ENCODE results near the gene IGF2R.
A peak's percentile ranks its signal among the peaks of the same experiment; 100 is the strongest.
"Not testable (repeated sequence)": the region's sequence is repeated elsewhere in the genome, so short reads cannot be mapped to it uniquely, and the experiment has no call there.

The IGF2R gene

DNA sequence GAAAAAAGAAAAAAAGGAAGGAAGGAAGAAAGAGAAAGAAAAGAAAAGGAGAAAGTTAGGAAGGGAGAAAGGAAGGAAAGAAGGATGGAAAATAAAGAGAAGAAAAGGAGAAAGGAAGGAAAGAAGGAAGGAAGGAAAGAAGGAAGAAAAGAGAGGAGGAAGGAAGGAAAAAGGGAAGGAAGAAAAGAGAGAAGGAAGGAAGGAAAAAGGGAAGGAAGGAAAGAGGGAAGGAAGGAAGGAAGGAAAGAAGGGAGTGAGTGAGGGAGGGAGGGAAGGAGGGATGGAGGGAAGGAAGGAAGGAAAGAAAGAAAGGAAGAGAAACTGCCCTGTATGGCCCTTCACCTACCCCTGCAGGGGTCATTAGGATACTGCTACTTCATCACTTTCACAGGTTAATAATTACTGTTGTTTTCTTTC is 12.9 kb upstream of the IGF2R start:
- DNase-seq, result no peak

GRCh38 chr6:159957071-159957673 is 11.7 kb upstream of the IGF2R start:
- DNase-seq, result no peak

- DNase-seq, result no peak
Observed at GRCh38 chr6:159959165-159959975, 9.5 kb upstream of the IGF2R start.

DNA sequence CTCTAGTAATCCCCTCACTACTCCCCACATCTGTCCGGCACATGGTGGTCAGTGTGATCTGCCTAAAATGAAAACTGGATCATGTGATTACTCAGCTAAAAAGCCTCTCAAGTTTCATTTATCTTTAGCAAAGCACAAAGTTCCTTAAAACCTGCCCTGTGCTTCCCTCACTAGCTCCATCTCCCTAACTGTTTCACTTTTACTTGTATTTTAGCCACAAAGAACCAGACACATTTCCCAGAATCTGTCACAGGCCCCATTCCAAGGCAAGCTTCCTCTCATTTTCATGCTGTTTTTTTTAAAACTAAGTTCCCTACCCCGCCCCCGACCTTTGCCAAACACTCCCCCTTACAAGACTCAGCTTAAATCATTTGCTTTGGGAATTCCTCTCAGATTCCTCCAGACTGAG is 8.9 kb upstream of the IGF2R start:
- no peak for DNase-seq

DNA sequence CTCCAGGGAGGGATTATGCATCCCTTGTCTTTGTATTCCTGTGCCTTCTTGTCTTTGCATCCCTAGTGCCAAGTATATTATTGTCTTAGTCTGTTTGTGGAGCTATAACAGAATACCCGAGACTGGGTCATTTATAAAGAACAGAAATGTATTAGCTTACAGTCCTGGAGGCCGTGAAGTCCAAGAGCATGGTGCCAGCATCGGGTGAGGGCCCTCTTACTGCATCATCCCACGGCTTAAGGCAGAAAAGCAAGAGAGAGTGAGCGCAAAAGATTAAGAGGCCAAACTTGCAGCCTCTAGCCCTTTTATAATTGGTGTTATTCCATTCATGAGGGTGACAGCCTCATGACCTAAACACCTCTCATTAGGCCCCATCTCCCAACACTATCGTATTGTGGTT is 8.4 kb upstream of the IGF2R start:
- no peak for DNase-seq

- no peak for DNase-seq
Observed at GRCh38 chr6:159961528-159961927, 7.4 kb upstream of the IGF2R start.

DNA sequence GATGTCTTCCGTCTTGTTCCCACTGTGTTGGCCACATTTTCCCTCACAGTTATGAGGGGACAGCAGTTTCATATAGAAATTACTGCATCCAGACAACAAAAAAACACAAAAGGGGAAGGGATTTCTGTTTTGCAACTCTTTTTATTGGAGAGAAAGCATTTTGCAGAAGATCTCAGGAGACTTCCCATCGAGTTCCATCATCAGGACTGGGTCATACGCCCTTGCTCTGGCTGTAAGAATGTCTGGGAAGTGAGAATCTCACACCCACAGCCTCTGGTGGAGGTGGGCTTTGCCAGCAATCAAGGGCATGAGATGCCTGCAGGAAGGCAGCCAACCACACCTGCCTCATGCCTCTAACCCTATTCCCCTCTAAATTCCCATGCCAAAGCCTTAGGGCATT is 5.8 kb upstream of the IGF2R start:
- DNase-seq, result no peak

DNA sequence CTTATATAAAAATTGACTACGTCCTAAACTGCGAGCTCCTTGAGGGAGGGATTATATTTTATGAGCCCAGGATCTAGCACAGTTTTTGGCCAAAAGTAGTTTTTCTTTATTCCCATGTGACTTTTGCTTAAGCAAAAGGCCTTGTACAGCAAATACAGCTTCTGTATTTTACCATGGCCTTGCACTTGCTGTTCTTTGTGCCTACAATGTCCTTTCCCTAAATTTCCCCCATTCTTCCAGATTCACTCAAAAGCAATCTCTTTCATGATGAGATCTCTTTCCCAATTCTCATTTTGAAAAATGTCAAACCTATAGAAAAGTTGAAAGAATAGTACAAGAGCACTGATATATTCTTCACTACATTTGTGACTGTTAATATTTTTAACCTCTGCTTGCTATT is 4.8 kb upstream of the IGF2R start:
- DNase-seq, result no peak

- DNase-seq, result no peak
Observed at GRCh38 chr6:159966339-159966738, 2.5 kb upstream of the IGF2R start.

DNA sequence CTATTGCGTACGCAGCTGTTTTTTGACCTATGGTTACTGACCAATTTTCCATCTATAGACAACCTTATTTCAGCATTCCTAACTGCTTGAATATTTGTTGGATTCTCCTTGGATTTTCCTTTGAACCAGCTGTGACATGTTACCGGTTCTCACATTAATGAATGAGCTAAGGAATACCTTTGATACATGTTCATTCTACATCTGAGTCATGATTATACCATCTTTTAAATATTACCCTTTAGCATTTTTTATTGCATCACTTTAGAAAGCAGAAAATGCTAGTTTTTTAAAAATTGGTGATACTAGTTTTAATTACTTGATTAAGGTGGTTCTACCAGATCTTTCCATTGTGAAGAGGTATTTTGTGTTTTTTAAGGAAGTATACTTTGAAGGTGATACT is 1.9 kb upstream of the IGF2R start:
- no peak for DNase-seq

DNA sequence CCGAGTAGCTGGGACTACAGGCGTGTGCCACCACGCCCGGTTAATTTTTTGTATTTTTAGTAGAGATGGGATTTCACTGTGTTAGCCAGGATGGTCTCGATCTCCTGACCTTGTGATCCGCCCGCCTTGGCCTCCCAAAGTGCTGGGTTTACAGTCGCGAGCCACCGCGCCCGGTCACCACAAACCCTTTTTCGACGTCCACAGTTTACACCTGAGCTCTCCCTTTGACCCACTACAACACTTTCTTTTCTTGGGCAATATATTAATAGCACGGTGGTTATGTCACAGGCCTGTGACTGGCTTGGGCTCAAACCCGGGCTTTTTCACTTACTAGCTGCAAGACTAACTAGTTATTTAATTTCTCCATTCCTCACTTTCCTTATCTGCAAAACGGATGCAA is 1.3 kb upstream of the IGF2R start:
- not testable (repeated sequence) for DNase-seq

GRCh38 chr6:159969204-159969912 is 476 bp downstream of the IGF2R start:
- DNase-seq, result peak; percentile 59

- DNase-seq, result no peak
Observed at GRCh38 chr6:159969921-159970320, 1.0 kb downstream of the IGF2R start.

DNA sequence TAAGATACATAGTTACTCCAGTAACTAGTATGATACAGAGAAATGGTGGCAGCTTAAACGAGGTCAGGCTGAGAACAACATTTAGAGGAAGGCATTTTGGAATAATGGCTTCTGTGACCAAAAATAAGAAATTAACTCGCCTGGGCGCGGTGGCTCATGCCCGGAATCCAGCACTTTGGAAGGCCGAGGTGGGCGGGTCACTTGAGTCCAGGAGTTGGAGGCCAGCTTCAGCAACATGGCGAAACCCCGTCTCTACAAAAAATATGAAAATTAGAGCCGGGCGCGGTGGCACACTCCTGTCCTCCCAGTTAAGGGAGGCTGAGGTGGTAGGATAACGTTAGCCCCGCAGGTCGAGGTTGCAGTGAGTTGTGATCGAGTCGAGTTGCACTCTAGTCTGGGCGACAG is 1.8 kb downstream of the IGF2R start:
- no peak for DNase-seq

DNA sequence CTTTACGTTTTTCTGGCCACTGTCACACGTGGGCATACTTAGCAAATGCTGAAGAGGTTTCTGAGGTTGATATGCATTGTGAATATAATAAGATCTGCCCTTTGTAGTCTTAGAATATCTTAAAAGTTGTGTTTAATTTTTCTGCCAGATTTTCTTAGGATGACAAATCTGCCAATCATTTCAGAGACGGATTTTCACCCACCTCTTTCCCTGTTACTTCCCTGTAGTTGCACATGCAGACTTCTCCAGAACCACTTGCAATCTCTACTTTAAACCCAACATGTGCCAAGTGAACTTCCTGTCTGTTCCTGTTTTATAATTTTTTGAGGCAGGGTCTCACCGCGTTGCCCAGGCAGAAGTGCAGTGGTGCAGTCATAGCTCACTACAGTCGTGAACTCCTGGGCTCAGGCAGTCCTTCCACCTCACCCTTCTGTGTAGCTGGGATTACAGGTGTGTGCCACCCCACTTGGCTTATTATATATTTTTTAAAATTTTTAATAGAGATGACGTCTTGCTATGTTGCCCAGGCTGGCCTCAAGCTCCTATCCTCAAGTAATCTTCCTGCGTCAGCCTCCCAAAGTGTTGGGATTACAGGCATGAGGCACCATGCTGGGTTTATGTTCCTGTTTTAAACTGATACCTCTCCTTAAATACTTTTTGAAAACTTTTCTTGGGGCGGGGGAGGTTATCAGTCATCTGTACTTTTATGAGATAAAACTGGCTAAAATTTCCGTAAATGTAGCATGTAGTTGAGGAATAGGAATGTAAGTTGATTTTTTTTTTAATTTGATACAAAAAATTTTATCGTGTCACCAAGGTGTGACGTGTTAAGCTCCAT is 2.7 kb downstream of the IGF2R start:
- DNase-seq, result no peak

- no peak for DNase-seq
Observed at GRCh38 chr6:159972506-159973268, 3.8 kb downstream of the IGF2R start.

DNA sequence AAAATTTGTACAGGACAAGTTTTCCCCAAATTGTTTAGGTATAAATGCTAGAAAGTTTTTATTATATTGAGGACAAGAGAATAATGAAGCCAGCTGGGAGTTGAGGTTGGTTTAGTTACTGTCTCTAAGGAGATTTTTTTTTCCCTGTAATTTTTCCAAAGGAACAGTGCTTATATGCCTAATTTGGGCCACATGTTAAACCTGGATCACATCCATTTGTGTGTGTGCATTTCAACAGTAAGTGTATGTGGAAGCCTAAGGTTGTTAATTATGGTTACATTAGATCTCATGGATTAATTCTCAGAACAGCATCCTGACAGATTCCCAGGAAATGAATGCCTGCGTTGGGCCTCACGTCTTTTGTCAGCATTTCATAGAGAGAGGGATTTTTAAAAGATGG is 4.5 kb downstream of the IGF2R start:
- no peak for DNase-seq

GRCh38 chr6:159973951-159974350 is 5.1 kb downstream of the IGF2R start:
- DNase-seq, result no peak

GRCh38 chr6:159974932-159975331 is 6.0 kb downstream of the IGF2R start:
- no peak for DNase-seq

DNA sequence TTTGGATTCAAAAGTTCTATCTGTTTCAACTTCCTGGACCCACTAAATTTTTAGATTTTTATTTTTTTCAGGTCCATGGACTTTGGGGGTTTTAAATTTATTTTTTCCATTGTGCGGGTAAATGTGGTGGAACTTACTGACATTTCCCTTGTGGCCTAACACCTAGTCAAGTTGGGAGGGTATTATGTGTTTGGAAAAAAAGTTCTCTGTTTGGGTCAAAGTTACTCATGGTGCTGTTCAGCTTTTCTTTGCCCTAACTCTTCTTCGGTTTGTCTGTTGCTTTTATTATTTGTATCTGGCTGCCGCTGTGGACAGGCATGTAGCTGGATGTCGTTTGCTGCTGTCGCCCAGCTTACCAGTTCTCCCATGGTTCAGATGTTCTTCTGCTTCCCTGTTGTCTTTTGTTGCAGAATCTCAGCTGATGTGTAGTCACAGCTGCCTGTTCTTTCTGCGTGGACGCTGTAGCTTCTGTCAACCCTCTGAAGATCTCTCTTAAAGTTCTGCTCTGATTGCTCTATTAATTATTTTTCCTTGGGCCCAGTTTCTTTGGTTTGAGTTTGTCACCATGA is 7.9 kb downstream of the IGF2R start:
- DNase-seq, result no peak

DNA sequence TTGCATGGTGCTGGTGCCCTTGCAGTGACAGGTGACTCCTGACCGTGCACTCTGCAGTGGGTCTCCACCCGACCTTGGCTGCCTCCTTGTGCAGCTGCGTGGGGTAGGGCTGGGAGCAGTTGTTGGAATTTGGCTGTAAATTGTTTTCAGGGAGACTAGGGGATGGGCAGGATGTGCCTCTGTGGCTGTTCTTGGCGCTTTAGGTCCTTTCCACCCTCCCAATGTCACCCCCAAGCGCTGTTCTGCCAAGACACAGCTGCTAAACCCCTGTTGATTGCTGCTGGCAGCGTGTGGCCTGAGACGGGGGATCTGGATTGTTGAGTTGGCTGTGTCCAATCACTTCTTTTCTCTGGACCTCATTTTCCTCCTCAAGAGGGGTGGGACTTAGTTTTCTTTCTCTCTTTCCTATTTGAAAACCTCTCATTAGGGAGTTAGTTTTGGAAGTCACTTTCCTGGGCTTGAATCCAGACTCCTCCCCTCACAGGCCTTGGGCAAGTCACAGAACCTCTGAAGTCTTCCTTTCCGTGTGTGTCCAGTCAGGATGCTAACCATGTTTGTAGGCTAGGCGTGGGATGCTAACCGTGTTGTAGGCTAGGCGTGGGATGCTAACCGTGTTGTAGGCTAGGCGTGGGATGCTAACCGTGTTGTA is 8.5 kb downstream of the IGF2R start:
- no peak for DNase-seq

DNA sequence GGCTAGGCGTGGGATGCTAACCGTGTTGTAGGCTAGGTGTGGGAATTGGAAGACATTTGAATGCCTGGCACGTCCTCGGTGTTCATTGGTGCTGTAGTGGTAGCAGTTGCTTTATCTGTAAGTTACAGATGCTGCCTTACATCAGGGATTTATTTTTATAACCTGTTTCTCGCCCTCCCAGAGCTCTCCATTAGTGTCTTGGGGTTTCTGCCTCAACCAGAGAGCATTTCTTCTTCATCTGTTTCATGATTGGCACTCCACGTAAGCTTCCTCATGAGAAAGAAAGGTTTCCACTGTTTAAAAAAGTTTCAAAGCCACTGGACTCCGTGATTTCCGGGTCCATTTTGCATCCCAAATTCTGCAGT is 9.0 kb downstream of the IGF2R start:
- no peak for DNase-seq
